Measurements from ENCODE around the gene SLC25A13. TPM values are rescaled to one million over a fixed set of nuclear protein-coding genes. Genes with fewer than 3 reads are reported as not detected.

The SLC25A13 gene
- polyA plus RNA-seq, 1 of the 3 experiments (the other 2 are of a cell fraction): 16.0 TPM

DNA sequence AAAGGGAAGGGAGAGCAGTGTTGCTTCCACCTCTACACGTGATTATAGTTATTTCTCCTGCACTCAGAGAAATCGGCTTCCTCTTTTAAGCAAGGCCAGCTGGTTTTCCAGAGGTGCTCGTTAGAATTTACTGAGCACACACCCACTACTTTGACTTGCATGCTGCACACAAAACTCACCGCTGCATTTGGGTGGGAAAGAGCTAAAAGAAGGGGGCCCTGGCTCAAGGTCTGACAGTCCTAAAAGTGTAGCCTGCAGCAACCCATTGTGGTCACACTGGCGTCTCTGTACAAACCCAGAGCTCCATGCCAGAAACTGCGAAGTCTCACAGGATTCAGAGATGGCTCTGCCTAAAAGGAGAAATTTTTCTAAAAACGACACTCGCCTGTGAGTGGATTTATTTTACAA lies 133.7 kb downstream of the SLC25A13 start:
- no peaks in the 10 kb centered on the region for H3K79me2 ChIP-seq (ENCODE audit: insufficient read depth)
- DNase-seq: no peak
- H3K36me3 ChIP-seq (replicated peaks in 1 of 2; ENCODE audit: control insufficient read depth in 1 of 2, insufficient read depth in 2 of 2, low read length in 1 of 2): peaks cover 55% of the 10 kb centered on the region in 2 experiments
- H3K9me2 ChIP-seq: no peaks in the 10 kb centered on the region
- no peaks in the 10 kb centered on the region for H4K20me1 ChIP-seq (ENCODE audit: insufficient read depth)
- H3K4me2 ChIP-seq: no peak overlapping the region
- no peaks in the 10 kb centered on the region for H3K9me3 ChIP-seq
- no peaks in the 10 kb centered on the region for H3K4me1 ChIP-seq (ENCODE audit: control insufficient read depth in 1 of 2, insufficient read depth in 2 of 2, low read depth in 1 of 2, low read length in 1 of 2)
- H3K4me3 ChIP-seq (ENCODE audit: low read depth in 2 of 2, low read length in 1 of 2): no peak overlapping the region
- no peak overlapping the region for H3K9ac ChIP-seq
- H3F3A ChIP-seq (replicated peaks; ENCODE audit: insufficient read depth): peaks cover 3% of the 10 kb centered on the region
- ChIA-PET POLR2A (no interaction called here), CTCF (interaction anchor here (0.9 kb wide), 1 partner anchor 8 kb away, joined by 3 read pairs; no protein-coding TSS in a partner anchor)
- H3K27me3 ChIP-seq (ENCODE audit: insufficient read depth): no peaks in the 10 kb centered on the region
- no peak for TF ChIP-seq FOSL2 (IDR thresholded peaks at IDR 0.05; ENCODE audit: borderline replicate concordance, low read depth)
- TF ChIP-seq, protein P1, sequence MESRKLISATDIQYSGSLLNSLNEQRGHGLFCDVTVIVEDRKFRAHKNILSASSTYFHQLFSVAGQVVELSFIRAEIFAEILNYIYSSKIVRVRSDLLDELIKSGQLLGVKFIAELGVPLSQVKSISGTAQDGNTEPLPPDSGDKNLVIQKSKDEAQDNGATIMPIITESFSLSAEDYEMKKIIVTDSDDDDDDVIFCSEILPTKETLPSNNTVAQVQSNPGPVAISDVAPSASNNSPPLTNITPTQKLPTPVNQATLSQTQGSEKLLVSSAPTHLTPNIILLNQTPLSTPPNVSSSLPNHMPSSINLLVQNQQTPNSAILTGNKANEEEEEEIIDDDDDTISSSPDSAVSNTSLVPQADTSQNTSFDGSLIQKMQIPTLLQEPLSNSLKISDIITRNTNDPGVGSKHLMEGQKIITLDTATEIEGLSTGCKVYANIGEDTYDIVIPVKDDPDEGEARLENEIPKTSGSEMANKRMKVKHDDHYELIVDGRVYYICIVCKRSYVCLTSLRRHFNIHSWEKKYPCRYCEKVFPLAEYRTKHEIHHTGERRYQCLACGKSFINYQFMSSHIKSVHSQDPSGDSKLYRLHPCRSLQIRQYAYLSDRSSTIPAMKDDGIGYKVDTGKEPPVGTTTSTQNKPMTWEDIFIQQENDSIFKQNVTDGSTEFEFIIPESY (IDR thresholded peaks at IDR 0.05; ENCODE audit: borderline replicate concordance, low read depth): no peak
- no peak for TF ChIP-seq GABPA (IDR thresholded peaks at IDR 0.05; ENCODE audit: low read depth)
- TF ChIP-seq, protein P2, sequence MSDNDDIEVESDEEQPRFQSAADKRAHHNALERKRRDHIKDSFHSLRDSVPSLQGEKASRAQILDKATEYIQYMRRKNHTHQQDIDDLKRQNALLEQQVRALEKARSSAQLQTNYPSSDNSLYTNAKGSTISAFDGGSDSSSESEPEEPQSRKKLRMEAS (IDR thresholded peaks at IDR 0.05; ENCODE audit: low read depth): no peak
- TF ChIP-seq, protein P3, sequence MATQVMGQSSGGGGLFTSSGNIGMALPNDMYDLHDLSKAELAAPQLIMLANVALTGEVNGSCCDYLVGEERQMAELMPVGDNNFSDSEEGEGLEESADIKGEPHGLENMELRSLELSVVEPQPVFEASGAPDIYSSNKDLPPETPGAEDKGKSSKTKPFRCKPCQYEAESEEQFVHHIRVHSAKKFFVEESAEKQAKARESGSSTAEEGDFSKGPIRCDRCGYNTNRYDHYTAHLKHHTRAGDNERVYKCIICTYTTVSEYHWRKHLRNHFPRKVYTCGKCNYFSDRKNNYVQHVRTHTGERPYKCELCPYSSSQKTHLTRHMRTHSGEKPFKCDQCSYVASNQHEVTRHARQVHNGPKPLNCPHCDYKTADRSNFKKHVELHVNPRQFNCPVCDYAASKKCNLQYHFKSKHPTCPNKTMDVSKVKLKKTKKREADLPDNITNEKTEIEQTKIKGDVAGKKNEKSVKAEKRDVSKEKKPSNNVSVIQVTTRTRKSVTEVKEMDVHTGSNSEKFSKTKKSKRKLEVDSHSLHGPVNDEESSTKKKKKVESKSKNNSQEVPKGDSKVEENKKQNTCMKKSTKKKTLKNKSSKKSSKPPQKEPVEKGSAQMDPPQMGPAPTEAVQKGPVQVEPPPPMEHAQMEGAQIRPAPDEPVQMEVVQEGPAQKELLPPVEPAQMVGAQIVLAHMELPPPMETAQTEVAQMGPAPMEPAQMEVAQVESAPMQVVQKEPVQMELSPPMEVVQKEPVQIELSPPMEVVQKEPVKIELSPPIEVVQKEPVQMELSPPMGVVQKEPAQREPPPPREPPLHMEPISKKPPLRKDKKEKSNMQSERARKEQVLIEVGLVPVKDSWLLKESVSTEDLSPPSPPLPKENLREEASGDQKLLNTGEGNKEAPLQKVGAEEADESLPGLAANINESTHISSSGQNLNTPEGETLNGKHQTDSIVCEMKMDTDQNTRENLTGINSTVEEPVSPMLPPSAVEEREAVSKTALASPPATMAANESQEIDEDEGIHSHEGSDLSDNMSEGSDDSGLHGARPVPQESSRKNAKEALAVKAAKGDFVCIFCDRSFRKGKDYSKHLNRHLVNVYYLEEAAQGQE (IDR thresholded peaks at IDR 0.05; ENCODE audit: low read depth, low read length): no peak
- TF ChIP-seq NFIC (IDR thresholded peaks at IDR 0.05; ENCODE audit: borderline replicate concordance): no peak
- no peak for TF ChIP-seq NRF1 (IDR thresholded peaks at IDR 0.05; ENCODE audit: low read depth, low read length)
- TF ChIP-seq FOXJ3 (CRISPR knock-in tag; IDR thresholded peaks at IDR 0.05): no peak
- no peak for TF ChIP-seq SMC3 (IDR thresholded peaks at IDR 0.05; ENCODE audit: low read depth, low read length)
- TF ChIP-seq TAF1 (IDR thresholded peaks at IDR 0.05; ENCODE audit: borderline replicate concordance, low read depth, low read length): no peak
- TF ChIP-seq, protein P4, sequence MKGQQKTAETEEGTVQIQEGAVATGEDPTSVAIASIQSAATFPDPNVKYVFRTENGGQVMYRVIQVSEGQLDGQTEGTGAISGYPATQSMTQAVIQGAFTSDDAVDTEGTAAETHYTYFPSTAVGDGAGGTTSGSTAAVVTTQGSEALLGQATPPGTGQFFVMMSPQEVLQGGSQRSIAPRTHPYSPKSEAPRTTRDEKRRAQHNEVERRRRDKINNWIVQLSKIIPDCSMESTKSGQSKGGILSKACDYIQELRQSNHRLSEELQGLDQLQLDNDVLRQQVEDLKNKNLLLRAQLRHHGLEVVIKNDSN (IDR thresholded peaks at IDR 0.05; ENCODE audit: borderline replicate concordance, low read depth): no peak
- TF ChIP-seq MXI1 (IDR thresholded peaks at IDR 0.05; ENCODE audit: low read depth, low read length): no peak
- no peak for TF ChIP-seq JUND (IDR thresholded peaks at IDR 0.05)
- TF ChIP-seq, protein P5, sequence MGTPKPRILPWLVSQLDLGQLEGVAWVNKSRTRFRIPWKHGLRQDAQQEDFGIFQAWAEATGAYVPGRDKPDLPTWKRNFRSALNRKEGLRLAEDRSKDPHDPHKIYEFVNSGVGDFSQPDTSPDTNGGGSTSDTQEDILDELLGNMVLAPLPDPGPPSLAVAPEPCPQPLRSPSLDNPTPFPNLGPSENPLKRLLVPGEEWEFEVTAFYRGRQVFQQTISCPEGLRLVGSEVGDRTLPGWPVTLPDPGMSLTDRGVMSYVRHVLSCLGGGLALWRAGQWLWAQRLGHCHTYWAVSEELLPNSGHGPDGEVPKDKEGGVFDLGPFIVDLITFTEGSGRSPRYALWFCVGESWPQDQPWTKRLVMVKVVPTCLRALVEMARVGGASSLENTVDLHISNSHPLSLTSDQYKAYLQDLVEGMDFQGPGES (IDR thresholded peaks at IDR 0.05; ENCODE audit: low read depth, low read length): no peak
- no peak for TF ChIP-seq YY1 (IDR thresholded peaks at IDR 0.05; ENCODE audit: low read depth)
- no peak for TF ChIP-seq RAD21 (IDR thresholded peaks at IDR 0.05; ENCODE audit: low read length)
- no peak for TF ChIP-seq SIN3A (IDR thresholded peaks at IDR 0.05; ENCODE audit: borderline replicate concordance, low read depth, low read length)
- TF ChIP-seq POLR2AphosphoS5 (IDR thresholded peaks at IDR 0.05; ENCODE audit: low read depth, low read length): no peak
- TF ChIP-seq, protein P6, sequence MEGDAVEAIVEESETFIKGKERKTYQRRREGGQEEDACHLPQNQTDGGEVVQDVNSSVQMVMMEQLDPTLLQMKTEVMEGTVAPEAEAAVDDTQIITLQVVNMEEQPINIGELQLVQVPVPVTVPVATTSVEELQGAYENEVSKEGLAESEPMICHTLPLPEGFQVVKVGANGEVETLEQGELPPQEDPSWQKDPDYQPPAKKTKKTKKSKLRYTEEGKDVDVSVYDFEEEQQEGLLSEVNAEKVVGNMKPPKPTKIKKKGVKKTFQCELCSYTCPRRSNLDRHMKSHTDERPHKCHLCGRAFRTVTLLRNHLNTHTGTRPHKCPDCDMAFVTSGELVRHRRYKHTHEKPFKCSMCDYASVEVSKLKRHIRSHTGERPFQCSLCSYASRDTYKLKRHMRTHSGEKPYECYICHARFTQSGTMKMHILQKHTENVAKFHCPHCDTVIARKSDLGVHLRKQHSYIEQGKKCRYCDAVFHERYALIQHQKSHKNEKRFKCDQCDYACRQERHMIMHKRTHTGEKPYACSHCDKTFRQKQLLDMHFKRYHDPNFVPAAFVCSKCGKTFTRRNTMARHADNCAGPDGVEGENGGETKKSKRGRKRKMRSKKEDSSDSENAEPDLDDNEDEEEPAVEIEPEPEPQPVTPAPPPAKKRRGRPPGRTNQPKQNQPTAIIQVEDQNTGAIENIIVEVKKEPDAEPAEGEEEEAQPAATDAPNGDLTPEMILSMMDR (IDR thresholded peaks at IDR 0.05): no peak
- TF ChIP-seq CHD2 (IDR thresholded peaks at IDR 0.05; ENCODE audit: low read length, partially characterized antibody): no peak
- 78% methylated on average over 8 of the region's 8 CpGs for WGBS (ENCODE audit: low lambda C conversion rate)
- no peak overlapping the region for H3K27ac ChIP-seq (ENCODE audit: low read depth in 2 of 2, low read length in 1 of 2)
- no peak overlapping the region for H2AFZ ChIP-seq (ENCODE audit: low read depth)
